Astrocyte (in vitro differentiated cells and primary cell): ENCODE measurements around the gene KRTAP10-8. TPM values are rescaled to one million over a fixed set of nuclear protein-coding genes. Genes with fewer than 3 reads are reported as not detected.

Experiments used
- DNase-seq: peaks from one replicate; pipeline ENCODE4 v3.0.0-alpha.2; 2010; ENCODE audit warnings: low read depth
- FAIRE-seq: peaks from 2 replicates; lab custom pipeline; 2011; peaks lifted over from hg19 to GRCh38; lab: Jason Lieb, UNC
- H2AFZ ChIP-seq: 2 replicates; pipeline ENCODE4 v1.6.0; 2012; ENCODE audit warnings: low read depth, low read length, inconsistent platforms
- H3K27ac ChIP-seq: 2 replicates; pipeline ENCODE4 v1.5.1; 2011; ENCODE audit warnings: low read depth, low read length, inconsistent platforms
- H3K27me3 ChIP-seq: 2 replicates; pipeline ENCODE4 v1.6.0; 2011; ENCODE audit warnings: low read length, inconsistent platforms; ENCODE audit not compliant: insufficient read depth
- H3K36me3 ChIP-seq: 2 replicates; pipeline ENCODE4 v1.5.1; 2011; ENCODE audit warnings: low read length, inconsistent platforms; ENCODE audit not compliant: insufficient read depth
- H3K4me1 ChIP-seq: 2 replicates; pipeline ENCODE4 v1.5.1; 2011; ENCODE audit warnings: low read length, inconsistent platforms; ENCODE audit not compliant: insufficient read depth
- H3K4me2 ChIP-seq: 2 replicates; pipeline ENCODE4 v1.6.0; 2012; ENCODE audit warnings: low read length, inconsistent platforms
- H3K4me3 ChIP-seq: 2 replicates; pipeline ENCODE4 v1.5.1; 2011; ENCODE audit warnings: low read depth, mild to moderate bottlenecking, low read length, inconsistent platforms; ENCODE audit not compliant: insufficient read depth
- H3K79me2 ChIP-seq: 2 replicates; pipeline ENCODE4 v1.6.0; 2012; ENCODE audit warnings: mild to moderate bottlenecking, low read length, inconsistent platforms; ENCODE audit not compliant: insufficient read depth
- H3K9ac ChIP-seq: 2 replicates; pipeline ENCODE4 v1.6.0; 2012; ENCODE audit warnings: mild to moderate bottlenecking, low read length, inconsistent platforms
- H3K9me3 ChIP-seq: 2 replicates; pipeline ENCODE4 v1.5.1; 2012; ENCODE audit warnings: low read depth, mild to moderate bottlenecking, low read length, inconsistent platforms; ENCODE audit not compliant: insufficient read depth
- H4K20me1 ChIP-seq: 2 replicates; pipeline ENCODE4 v1.6.0; 2012; ENCODE audit warnings: low read length, inconsistent platforms; ENCODE audit not compliant: insufficient read depth
- H3K27ac Mint-ChIP-seq: one replicate; pipeline ENCODE4 v1.8.0; 2021; ENCODE audit warnings: mild to moderate bottlenecking, mixed read lengths; ENCODE audit not compliant: unreplicated experiment
- H3K27me3 Mint-ChIP-seq: one replicate; pipeline ENCODE4 v1.8.0; 2021; ENCODE audit warnings: low read depth, mixed read lengths; ENCODE audit not compliant: unreplicated experiment
- H3K36me3 Mint-ChIP-seq: one replicate; pipeline ENCODE4 v1.8.0; 2021; ENCODE audit warnings: low read depth, mixed read lengths; ENCODE audit not compliant: unreplicated experiment
- H3K4me1 Mint-ChIP-seq: one replicate; pipeline ENCODE4 v1.8.0; 2021; ENCODE audit warnings: low read depth, mixed read lengths; ENCODE audit not compliant: unreplicated experiment
- H3K4me3 Mint-ChIP-seq: one replicate; pipeline ENCODE4 v1.8.0; 2021; ENCODE audit warnings: mild to moderate bottlenecking, moderate library complexity, mixed read lengths; ENCODE audit not compliant: unreplicated experiment
- H3K9me3 Mint-ChIP-seq: one replicate; pipeline ENCODE4 v1.8.0; 2021; ENCODE audit warnings: mild to moderate bottlenecking, mixed read lengths; ENCODE audit not compliant: unreplicated experiment
- CTCF ChIP-seq: IDR thresholded peaks from 2 replicates; pipeline ENCODE4 v1.5.1; 2011; ENCODE audit warnings: low read depth, mild to moderate bottlenecking, inconsistent platforms, low read length, moderate library complexity; ENCODE audit not compliant: insufficient read depth
- EZH2 ChIP-seq: IDR thresholded peaks from 2 replicates; pipeline ENCODE4 v1.6.1; 2012; ENCODE audit warnings: mild to moderate bottlenecking, low read length, inconsistent platforms; ENCODE audit not compliant: insufficient read depth
- total RNA-seq: library from RNA; stranded (reverse); gene quantifications from 2 replicates; pipeline ENCODE4 v1.2.1, GENCODE V29; 2021

The KRTAP10-8 gene
- total RNA-seq, 1 donor from 2014 or later: not detected

DNA sequence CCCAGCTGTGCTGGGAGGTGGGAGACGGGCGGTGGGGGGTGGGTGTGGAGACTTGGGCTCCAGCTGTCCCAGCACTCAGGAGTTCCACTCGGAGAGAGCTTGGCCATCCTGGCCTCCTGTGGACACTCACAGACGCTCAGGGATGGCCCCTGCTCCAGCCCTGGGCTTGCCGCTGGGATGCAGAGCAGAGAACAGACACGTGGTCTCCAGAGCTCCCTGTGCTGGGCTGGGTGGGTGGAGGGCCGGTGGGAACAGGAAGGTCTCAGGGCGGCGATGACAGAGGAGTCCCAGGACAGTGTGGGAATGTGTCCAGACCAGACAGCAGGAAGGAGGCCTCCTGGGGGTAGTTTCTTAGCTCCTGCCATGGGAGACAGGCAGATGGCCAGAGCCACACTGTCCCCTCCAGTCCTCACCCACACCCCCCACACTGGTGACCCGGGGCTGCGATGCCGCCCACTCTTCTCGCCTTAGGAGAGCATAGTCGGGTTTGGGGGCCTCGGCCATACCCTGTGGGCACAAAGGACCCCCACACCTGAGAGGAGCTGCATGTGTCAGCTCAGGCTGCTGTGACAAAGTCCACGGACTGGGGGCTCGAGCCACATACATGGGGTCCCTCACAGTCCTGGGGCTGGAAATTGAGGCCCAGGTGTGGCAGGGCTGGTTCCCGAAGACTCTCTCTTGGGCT is 17.0 kb downstream of the KRTAP10-8 start:
- no peak for DNase-seq
- no peak overlapping the region for H3K4me3 ChIP-seq

DNA sequence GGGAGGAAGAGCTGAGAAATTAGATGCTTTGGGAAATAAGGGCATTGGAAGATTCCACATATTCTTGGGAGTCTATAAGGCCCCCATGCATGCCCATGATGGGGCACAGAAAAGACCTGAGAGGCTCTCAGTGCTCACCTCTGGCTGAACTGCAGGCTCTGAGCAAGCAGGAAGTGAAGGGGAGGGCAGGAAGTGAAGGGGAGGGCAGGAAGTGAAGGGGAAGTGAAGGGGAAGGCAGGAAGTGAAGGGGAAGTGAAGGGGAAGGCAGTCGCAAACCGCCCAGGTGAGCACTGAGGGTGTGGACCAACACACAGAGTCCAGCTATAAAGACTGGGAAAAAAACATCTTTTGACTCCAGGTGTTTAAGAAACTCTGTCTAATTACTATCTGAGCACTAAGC is 18.6 kb downstream of the KRTAP10-8 start:
- Mint-ChIP-seq H3K9me3 (peaks cover 20% of the 10 kb centered on the region), H3K4me3 (no peak overlapping the region), H3K36me3 (peaks cover 2% of the 10 kb centered on the region), H3K27me3 (peaks cover 8% of the 10 kb centered on the region), H3K4me1 (no peaks in the 10 kb centered on the region), H3K27ac (no peak overlapping the region)
- Histone ChIP-seq H2AFZ (no peak overlapping the region), H3K36me3 (no peaks in the 10 kb centered on the region), H4K20me1 (no peaks in the 10 kb centered on the region), H3K4me2 (no peak overlapping the region), H3K27me3 (no peaks in the 10 kb centered on the region), H3K9me3 (peaks cover 4% of the 10 kb centered on the region), H3K9ac (no peak overlapping the region), H3K27ac (no peak overlapping the region), H3K4me1 (no peaks in the 10 kb centered on the region), H3K79me2 (no peaks in the 10 kb centered on the region), H3K4me3 (no peak overlapping the region)
- DNase-seq: no peak
- FAIRE-seq: no peak
- TF ChIP-seq EZH2: no peak
- no peak for TF ChIP-seq CTCF

More for the DNA sequence above, 17.0 kb downstream of the KRTAP10-8 start:
- Histone ChIP-seq H4K20me1 (no peaks in the 10 kb centered on the region), H3K79me2 (no peaks in the 10 kb centered on the region), H3K9me3 (peaks cover 4% of the 10 kb centered on the region), H3K4me2 (no peak overlapping the region), H3K9ac (no peak overlapping the region), H3K36me3 (no peaks in the 10 kb centered on the region), H3K27me3 (no peaks in the 10 kb centered on the region), H2AFZ (no peak overlapping the region), H3K4me1 (no peaks in the 10 kb centered on the region), H3K27ac (no peak overlapping the region)
- H3K27ac Mint-ChIP-seq: no peak overlapping the region
- TF ChIP-seq CTCF: no peak
- TF ChIP-seq EZH2: no peak
- peaks cover 7% of the 10 kb centered on the region for H3K27me3 Mint-ChIP-seq
- no peaks in the 10 kb centered on the region for H3K4me1 Mint-ChIP-seq
- no peak for FAIRE-seq
- no peak overlapping the region for H3K4me3 Mint-ChIP-seq
- peaks cover 2% of the 10 kb centered on the region for H3K36me3 Mint-ChIP-seq
- H3K9me3 Mint-ChIP-seq: peaks cover 33% of the 10 kb centered on the region

DNA sequence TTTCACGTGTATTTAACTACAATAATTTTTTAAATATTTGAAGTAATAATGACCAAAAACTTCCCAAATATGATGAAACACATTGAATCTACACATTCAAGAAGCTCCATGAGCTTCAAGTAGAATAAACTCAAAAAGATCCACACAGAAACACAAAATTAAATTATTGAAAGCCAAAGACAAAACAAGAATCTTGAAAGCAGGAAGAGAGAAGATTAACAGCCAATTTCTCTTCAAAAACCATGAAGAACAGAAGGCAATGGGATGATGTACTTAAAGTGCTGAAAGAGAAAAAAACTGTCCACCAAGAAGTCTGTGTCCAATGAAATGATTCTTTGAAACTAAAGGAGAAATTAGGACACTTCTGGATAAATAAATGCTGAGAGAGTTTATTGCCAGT is 20.2 kb downstream of the KRTAP10-8 start:
- Mint-ChIP-seq H3K27ac (no peak overlapping the region), H3K9me3 (peaks cover 20% of the 10 kb centered on the region), H3K36me3 (peaks cover 2% of the 10 kb centered on the region), H3K4me3 (no peak overlapping the region), H3K4me1 (no peaks in the 10 kb centered on the region), H3K27me3 (peaks cover 12% of the 10 kb centered on the region)
- Histone ChIP-seq H3K4me3 (no peak overlapping the region), H3K36me3 (no peaks in the 10 kb centered on the region), H3K9ac (no peak overlapping the region), H3K4me1 (no peaks in the 10 kb centered on the region), H4K20me1 (no peaks in the 10 kb centered on the region), H3K9me3 (peaks cover 4% of the 10 kb centered on the region), H3K27me3 (no peaks in the 10 kb centered on the region), H3K27ac (no peak overlapping the region), H3K4me2 (no peak overlapping the region), H3K79me2 (no peaks in the 10 kb centered on the region), H2AFZ (no peak overlapping the region)
- FAIRE-seq (no peak), DNase-seq (no peak)
- TF ChIP-seq EZH2 (no peak), CTCF (no peak)
